ENCODE measurements around the gene FLCN. TPM values are rescaled to one million over a fixed set of nuclear protein-coding genes. Genes with fewer than 3 reads are reported as not detected.
A peak's percentile ranks its signal among the peaks of the same experiment; 100 is the strongest.
"Not testable (repeated sequence)": the region's sequence is repeated elsewhere in the genome, so short reads cannot be mapped to it uniquely, and the experiment has no call there.

FLCN gene
- total RNA-seq, 1 experiment from 2014 or later, result 25.6 TPM

DNA sequence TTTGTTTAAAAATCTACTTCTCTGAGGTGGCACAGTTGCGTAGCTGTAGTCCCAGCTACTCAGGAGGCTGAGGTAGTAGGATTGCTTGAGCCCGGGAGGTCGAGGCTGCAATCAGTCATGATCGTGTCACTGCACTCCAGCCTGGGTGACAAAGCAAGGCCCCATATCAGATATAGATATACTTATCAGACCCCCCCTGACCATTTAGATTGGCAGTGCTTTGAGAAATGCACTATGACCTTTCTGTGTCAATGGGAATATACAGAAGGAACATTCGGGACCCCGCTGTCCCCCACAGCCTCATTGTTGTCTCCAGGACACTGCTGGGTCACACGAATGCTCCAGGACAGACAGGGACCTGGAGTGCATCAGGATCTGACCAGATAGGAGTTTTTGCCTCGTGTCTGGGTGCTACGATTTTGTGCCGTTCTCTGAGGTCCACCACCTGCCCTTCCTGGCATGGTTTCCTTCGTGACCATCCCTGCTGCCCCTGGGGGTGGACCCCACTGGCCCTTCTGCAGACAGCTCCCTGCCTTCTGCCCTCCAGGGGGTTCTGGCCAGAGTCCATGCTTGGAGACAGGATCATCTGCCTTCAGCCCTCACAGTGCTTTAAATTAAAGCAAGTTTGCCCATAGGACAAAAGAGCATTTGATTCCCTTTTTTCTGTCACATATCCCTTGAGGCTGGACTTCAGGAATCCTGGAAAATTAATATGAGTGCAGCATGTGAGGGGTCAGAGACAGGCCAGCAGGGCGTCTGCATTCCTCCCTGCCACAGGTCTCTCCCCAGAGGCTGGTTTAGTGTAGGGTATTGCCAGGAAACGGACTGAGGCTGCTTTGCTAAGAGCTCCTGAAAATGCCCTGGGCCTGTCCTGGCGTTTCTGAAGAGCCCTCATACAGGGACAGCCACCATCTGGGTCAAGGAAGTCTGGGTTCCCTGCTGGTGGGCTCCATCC lies 50.1 kb downstream of the FLCN start:
- Mint-ChIP-seq H3K4me1 (ENCODE audit: insufficient read depth, unreplicated experiment) (no peaks in the 10 kb centered on the region), H3K4me3 (ENCODE audit: unreplicated experiment) (no peak overlapping the region), H3K27ac (ENCODE audit: low read depth, unreplicated experiment) (peak overlapping the region; percentile 31), H3K27me3 (ENCODE audit: insufficient read depth, unreplicated experiment) (no peaks in the 10 kb centered on the region), H3K36me3 (ENCODE audit: insufficient read depth, unreplicated experiment) (peaks cover 35% of the 10 kb centered on the region), H3K9me3 (ENCODE audit: unreplicated experiment) (no peaks in the 10 kb centered on the region)
- intact Hi-C loops (cut with micrococcal nuclease), result no loop called here
- BruUV-seq (replicated peaks), result no TSS peak
- POLR2A ChIA-PET, result no interaction called here
- no peak for TF ChIP-seq CTCF (IDR thresholded peaks at IDR 0.05; ENCODE audit: unreplicated experiment)
- DNase-seq (ENCODE audit: unreplicated experiment), result no peak
- CTCF ChIA-PET, result no interaction called here

DNA sequence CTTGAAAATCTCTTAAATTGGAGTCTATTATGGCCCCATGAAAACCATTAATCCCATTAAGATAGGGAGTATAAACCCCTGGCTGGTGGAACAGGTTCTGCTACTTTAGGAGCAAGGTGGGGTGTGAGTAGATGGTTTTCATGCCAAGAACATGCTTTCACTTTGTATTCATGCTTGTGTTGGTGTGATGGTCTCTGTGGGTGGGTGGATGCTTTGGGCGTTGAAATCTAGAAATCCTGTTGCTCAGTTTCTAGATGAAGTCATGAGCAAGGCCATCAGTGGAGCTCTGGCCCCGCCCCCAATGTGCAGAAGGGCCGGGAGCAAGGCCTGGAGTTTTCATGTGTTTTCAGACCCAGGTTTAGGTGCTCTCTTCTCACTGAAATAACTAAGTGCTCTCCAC lies 50.9 kb downstream of the FLCN start:
- ChIA-PET CTCF (no interaction called here), POLR2A (no interaction called here)
- no peaks in the 10 kb centered on the region for H3K27me3 Mint-ChIP-seq (ENCODE audit: insufficient read depth, unreplicated experiment)
- TF ChIP-seq CTCF (IDR thresholded peaks at IDR 0.05; ENCODE audit: unreplicated experiment), result no peak
- H3K9me3 Mint-ChIP-seq (ENCODE audit: unreplicated experiment), result no peaks in the 10 kb centered on the region
- intact Hi-C loops (cut with micrococcal nuclease), result no loop called here
- peak overlapping the region; percentile 61 for H3K27ac Mint-ChIP-seq (ENCODE audit: low read depth, unreplicated experiment)
- DNase-seq (ENCODE audit: unreplicated experiment), result no peak
- H3K36me3 Mint-ChIP-seq (ENCODE audit: insufficient read depth, unreplicated experiment), result peaks cover 42% of the 10 kb centered on the region
- BruUV-seq (replicated peaks), result no TSS peak
- no peaks in the 10 kb centered on the region for H3K4me1 Mint-ChIP-seq (ENCODE audit: insufficient read depth, unreplicated experiment)
- no peak overlapping the region for H3K4me3 Mint-ChIP-seq (ENCODE audit: unreplicated experiment)

- H3K4me1 Mint-ChIP-seq (ENCODE audit: insufficient read depth, unreplicated experiment); H3K27me3 Mint-ChIP-seq (ENCODE audit: insufficient read depth, unreplicated experiment); POLR2A ChIA-PET; DNase-seq (ENCODE audit: unreplicated experiment); intact Hi-C loops (cut with micrococcal nuclease); H3K4me3 Mint-ChIP-seq (ENCODE audit: unreplicated experiment); H3K9me3 Mint-ChIP-seq (ENCODE audit: unreplicated experiment): not testable (repeated sequence)
- BruUV-seq (replicated peaks), result TSS peak; percentile 54
- H3K36me3 Mint-ChIP-seq (ENCODE audit: insufficient read depth, unreplicated experiment), result peaks cover 50% of the 10 kb centered on the region
- peak overlapping the region; percentile 61 for H3K27ac Mint-ChIP-seq (ENCODE audit: low read depth, unreplicated experiment)
- CTCF ChIA-PET, result interaction anchor here (0.6 kb wide), 1 partner anchor 111 kb away, joined by 3 read pairs; no protein-coding TSS in a partner anchor
Measured at GRCh38 chr17:17184985-17185757, 51.8 kb downstream of the FLCN start.

- ChIA-PET POLR2A (interaction anchor here (0.7 kb wide), 1 partner anchor 13 kb away, joined by 3 read pairs; no protein-coding TSS in a partner anchor), CTCF (interaction anchor here (1.3 kb wide), 1 partner anchor 19 kb away, joined by 4 read pairs; no protein-coding TSS in a partner anchor)
- no peak for DNase-seq (ENCODE audit: unreplicated experiment)
- no peak for TF ChIP-seq CTCF (IDR thresholded peaks at IDR 0.05; ENCODE audit: unreplicated experiment)
- Mint-ChIP-seq H3K4me1 (ENCODE audit: insufficient read depth, unreplicated experiment) (no peaks in the 10 kb centered on the region), H3K27ac (ENCODE audit: low read depth, unreplicated experiment) (no peak overlapping the region), H3K4me3 (ENCODE audit: unreplicated experiment) (no peak overlapping the region), H3K27me3 (ENCODE audit: insufficient read depth, unreplicated experiment) (no peaks in the 10 kb centered on the region), H3K36me3 (ENCODE audit: insufficient read depth, unreplicated experiment) (peaks cover 61% of the 10 kb centered on the region), H3K9me3 (ENCODE audit: unreplicated experiment) (no peaks in the 10 kb centered on the region)
- BruUV-seq (replicated peaks), result no TSS peak
- intact Hi-C loops (cut with micrococcal nuclease), result no loop called here
Measured at GRCh38 chr17:17183744-17184143, 53.2 kb downstream of the FLCN start.
